Esophagus muscularis mucosa (tissue), 4 donors: ENCODE measurements around the gene MRTFA.

Source experiments
- EP300 ChIP-seq: sonication (generic); formaldehyde crosslinking; IDR thresholded peaks from one replicate; pipeline ENCODE4 v1.6.1; 2017; ENCODE audit warnings: antibody characterized with exemption
- POLR2AphosphoS5 ChIP-seq, 2 donors: sonication (generic); formaldehyde crosslinking; IDR thresholded peaks; one replicate each; pipeline ENCODE4 v1.6.1; 2017; ENCODE audit warnings: antibody characterized with exemption in 2 of 2
- TF ChIP-seq, protein P1 (sequence below), 3 experiments: fragments of 200-600 bp in 2 of 3; fragments of 450-650 bp in 1 of 3; sonication (generic) in 2 of 3; IDR thresholded peaks; one replicate each; pipeline ENCODE4 v1.5.1; 2017 to 2019; ENCODE audit warnings: antibody characterized with exemption in 3 of 3, mild to moderate bottlenecking in 2 of 3, moderate library complexity in 1 of 3

DNA sequence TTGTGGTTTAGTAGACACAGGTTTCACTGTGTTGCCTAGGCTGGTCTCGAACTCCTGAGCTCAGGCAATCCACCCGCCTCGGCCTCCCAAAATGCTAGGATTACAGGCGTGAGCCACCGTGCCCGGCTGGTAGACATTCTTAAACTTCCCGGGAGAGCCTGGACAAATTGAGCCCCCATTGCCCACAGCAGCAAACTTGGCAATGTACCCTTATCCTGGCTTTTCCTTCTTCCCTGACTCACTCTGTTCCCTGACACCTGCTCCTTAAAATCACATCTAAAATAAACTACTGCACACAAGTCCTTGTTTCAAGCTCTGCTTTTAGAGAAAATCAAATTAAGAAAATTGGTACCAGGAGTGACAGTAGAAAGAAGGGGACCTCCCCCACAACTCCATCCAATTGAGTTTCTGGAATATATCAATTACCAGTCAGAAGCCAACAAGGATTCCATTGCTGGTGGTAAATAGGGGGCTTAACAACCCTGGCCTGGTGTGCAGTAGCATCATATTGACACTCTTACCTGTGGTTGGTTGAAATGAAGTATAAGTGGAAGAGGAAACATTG lies 35.4 kb upstream of the MRTFA start:
- TF ChIP-seq EP300 (no peak), POLR2AphosphoS5 (IDR thresholded peaks at IDR 0.05) (no peak)
- TF ChIP-seq, protein P1, sequence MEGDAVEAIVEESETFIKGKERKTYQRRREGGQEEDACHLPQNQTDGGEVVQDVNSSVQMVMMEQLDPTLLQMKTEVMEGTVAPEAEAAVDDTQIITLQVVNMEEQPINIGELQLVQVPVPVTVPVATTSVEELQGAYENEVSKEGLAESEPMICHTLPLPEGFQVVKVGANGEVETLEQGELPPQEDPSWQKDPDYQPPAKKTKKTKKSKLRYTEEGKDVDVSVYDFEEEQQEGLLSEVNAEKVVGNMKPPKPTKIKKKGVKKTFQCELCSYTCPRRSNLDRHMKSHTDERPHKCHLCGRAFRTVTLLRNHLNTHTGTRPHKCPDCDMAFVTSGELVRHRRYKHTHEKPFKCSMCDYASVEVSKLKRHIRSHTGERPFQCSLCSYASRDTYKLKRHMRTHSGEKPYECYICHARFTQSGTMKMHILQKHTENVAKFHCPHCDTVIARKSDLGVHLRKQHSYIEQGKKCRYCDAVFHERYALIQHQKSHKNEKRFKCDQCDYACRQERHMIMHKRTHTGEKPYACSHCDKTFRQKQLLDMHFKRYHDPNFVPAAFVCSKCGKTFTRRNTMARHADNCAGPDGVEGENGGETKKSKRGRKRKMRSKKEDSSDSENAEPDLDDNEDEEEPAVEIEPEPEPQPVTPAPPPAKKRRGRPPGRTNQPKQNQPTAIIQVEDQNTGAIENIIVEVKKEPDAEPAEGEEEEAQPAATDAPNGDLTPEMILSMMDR (IDR thresholded peaks at IDR 0.05), result no peak
